ENCODE measurements around the gene UVSSA.
"Not testable (repeated sequence)": the region's sequence is repeated elsewhere in the genome, so short reads cannot be mapped to it uniquely, and the experiment has no call there.

UVSSA gene

GRCh38 chr4:1371176-1372165 is 24.5 kb downstream of the UVSSA start:
- peaks cover 9% of the 10 kb centered on the region for H3K9me3 ChIP-seq (ENCODE audit: low read length)
- H3K4me3 ChIP-seq (ENCODE audit: low read length): no peak overlapping the region
- H2AFZ ChIP-seq (ENCODE audit: low read depth, low read length): no peak overlapping the region
- H3K27me3 ChIP-seq (ENCODE audit: insufficient read depth, low read length): no peaks in the 10 kb centered on the region
- H3K4me1 ChIP-seq (ENCODE audit: insufficient read depth, low read length): no peaks in the 10 kb centered on the region
- peaks cover 18% of the 10 kb centered on the region for H3K36me3 ChIP-seq (ENCODE audit: insufficient read depth, low read length)

GRCh38 chr4:1372576-1372975 is 25.6 kb downstream of the UVSSA start:
- not testable (repeated sequence) for H3K9me3 ChIP-seq (ENCODE audit: low read length); H2AFZ ChIP-seq (ENCODE audit: low read depth, low read length); H3K27me3 ChIP-seq (ENCODE audit: insufficient read depth, low read length); H3K4me3 ChIP-seq (ENCODE audit: low read length); H3K4me1 ChIP-seq (ENCODE audit: insufficient read depth, low read length)
- peaks cover 16% of the 10 kb centered on the region for H3K36me3 ChIP-seq (ENCODE audit: insufficient read depth, low read length)

DNA sequence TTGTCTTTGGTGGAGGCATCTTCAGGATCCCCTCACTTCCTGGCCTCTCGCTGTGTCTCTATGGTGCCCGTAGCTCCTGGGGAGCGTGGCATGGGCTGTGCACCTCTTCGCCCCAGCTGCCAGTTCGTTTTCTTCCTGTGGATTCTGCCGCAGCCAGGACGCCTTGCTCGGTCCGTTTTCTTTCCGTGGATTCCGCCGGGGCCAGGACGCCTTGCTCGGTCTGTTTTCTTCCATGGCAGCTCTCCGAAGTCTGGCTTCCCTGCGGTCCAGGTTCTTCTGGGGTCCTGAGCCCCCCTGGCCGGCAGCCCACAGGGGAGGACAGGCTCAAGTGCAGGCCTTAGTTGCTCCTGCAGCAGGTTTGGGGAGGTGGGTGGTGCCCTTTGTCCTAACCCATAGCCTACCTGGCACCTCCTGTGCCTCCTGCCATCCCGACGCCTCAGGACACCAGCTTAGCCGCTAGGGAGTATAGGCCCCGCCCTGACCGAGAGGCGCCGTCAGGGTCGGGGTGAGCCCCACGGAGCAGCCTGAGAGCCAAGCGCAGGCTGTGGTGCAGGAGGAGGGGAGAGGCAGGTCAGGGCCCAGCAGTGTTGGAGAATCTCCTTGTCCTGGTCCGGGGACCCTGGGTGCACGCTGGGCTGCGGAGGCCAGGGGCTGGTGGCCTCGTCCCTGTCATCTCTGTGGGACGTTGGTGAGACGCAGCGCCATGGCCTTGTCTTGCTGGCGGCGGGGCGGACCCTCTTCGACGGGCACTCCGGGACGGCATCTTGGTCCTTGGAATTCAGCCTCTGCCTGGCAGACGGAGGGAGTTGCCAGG is 27.1 kb downstream of the UVSSA start:
- Histone ChIP-seq H3K4me3 (ENCODE audit: low read length) (no peak overlapping the region), H3K4me1 (ENCODE audit: insufficient read depth, low read length) (no peaks in the 10 kb centered on the region), H3K9me3 (ENCODE audit: low read length) (peaks cover 9% of the 10 kb centered on the region), H3K36me3 (ENCODE audit: insufficient read depth, low read length) (peaks cover 12% of the 10 kb centered on the region), H2AFZ (ENCODE audit: low read depth, low read length) (no peak overlapping the region), H3K27me3 (ENCODE audit: insufficient read depth, low read length) (no peaks in the 10 kb centered on the region)

GRCh38 chr4:1374706-1375045 is 27.7 kb downstream of the UVSSA start:
- Histone ChIP-seq H3K36me3 (ENCODE audit: insufficient read depth, low read length) (peaks cover 12% of the 10 kb centered on the region), H3K4me1 (ENCODE audit: insufficient read depth, low read length) (no peaks in the 10 kb centered on the region), H3K9me3 (ENCODE audit: low read length) (peaks cover 9% of the 10 kb centered on the region), H2AFZ (ENCODE audit: low read depth, low read length) (no peak overlapping the region), H3K27me3 (ENCODE audit: insufficient read depth, low read length) (no peaks in the 10 kb centered on the region), H3K4me3 (ENCODE audit: low read length) (no peak overlapping the region)

DNA sequence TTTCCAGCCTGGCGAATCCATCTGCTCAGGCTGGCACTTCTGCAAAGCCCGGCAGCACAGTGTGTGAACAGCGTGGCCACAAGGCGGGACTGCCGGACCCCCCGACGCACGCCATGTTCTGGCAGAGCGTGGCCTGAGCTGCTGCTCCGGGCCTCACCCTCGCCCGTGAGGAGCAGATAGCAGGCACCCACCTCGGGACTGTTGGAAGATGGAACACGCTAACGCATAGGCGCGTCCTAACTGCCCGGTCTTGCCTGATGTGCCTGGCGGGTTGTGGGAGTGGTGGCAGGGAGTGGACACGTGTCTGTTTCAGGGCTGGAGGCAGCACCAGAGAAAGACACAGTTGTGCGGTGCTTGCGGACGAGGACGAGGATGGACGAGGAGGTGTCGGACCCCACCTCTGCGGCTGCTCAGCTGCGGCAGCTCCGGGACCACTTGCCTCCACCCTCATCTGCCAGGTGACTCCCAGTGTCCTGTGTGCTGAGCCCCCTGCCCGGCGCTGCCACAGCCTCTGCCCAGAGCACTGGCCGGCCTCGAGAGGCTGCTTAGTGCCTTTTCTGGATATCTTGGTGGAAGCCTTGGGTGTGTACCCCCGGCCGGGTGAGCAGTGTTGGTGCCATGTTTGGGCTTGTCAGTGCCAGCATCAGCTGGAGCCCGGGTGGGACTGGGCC is 28.2 kb downstream of the UVSSA start:
- Histone ChIP-seq H2AFZ (ENCODE audit: low read depth, low read length) (no peak overlapping the region), H3K4me3 (ENCODE audit: low read length) (no peak overlapping the region), H3K9me3 (ENCODE audit: low read length) (peaks cover 9% of the 10 kb centered on the region), H3K4me1 (ENCODE audit: insufficient read depth, low read length) (no peaks in the 10 kb centered on the region), H3K27me3 (ENCODE audit: insufficient read depth, low read length) (no peaks in the 10 kb centered on the region), H3K36me3 (ENCODE audit: insufficient read depth, low read length) (peaks cover 12% of the 10 kb centered on the region)

DNA sequence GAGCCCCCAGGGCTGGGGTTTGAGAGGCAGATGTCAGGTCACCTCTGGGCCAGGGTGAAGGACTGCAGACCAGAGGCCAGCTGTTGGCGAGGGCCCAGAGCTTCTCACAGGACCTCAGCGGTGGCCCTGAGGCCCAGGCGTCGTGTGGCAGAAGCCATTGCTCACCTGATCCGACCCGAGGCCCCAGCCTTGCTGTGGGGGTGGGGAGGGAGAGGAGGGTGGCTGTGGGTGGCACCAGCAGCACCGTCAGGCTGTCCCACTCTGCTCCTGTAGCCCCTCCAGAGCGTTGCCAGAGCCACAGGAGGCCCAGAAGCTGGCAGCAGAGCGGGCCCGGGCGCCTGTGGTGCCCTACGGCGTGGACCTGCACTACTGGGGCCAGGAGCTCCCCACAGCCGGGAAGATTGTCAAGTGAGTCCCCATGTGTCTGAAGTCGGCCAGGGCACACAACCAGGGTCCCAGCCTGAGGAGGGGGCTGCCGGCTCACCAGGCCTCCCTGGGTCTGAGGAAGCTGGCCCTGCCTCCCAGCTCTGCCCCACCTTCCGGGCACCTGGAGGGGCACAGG is 28.8 kb downstream of the UVSSA start:
- Histone ChIP-seq H3K4me1 (ENCODE audit: insufficient read depth, low read length) (no peaks in the 10 kb centered on the region), H3K27me3 (ENCODE audit: insufficient read depth, low read length) (no peaks in the 10 kb centered on the region), H2AFZ (ENCODE audit: low read depth, low read length) (no peak overlapping the region)

DNA sequence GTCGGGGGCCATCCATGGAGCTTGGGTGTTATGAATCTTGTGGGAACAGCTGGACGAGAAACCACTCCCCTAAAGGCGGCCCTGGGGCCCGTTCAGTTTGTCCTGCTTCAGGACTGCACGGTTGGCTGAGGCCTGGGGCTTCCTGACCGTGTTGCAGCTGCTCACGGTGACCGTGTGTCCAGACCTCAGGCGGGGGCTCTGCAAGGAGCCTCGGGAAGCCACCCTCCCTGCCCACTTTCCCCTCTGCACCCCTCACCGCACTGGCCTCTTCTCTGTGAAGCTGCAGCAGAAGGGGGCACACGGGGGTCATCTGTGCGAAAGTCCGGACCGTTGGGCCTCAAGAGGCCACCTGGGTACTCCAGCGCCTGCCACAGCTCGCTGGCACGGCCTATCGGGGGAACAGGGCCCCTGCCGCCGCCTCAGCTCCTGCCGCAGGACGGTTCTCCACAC is 29.4 kb downstream of the UVSSA start:
- Histone ChIP-seq H3K36me3 (ENCODE audit: insufficient read depth, low read length) (peaks cover 12% of the 10 kb centered on the region), H3K27me3 (ENCODE audit: insufficient read depth, low read length) (no peaks in the 10 kb centered on the region), H3K9me3 (ENCODE audit: low read length) (peaks cover 6% of the 10 kb centered on the region), H3K4me3 (ENCODE audit: low read length) (no peak overlapping the region), H3K4me1 (ENCODE audit: insufficient read depth, low read length) (no peaks in the 10 kb centered on the region), H2AFZ (ENCODE audit: low read depth, low read length) (no peak overlapping the region)

More for the DNA sequence above, 28.8 kb downstream of the UVSSA start:
- no peak overlapping the region for H3K4me3 ChIP-seq (ENCODE audit: low read length)
- peaks cover 9% of the 10 kb centered on the region for H3K9me3 ChIP-seq (ENCODE audit: low read length)
- H3K36me3 ChIP-seq (ENCODE audit: insufficient read depth, low read length): peaks cover 12% of the 10 kb centered on the region

- no peaks in the 10 kb centered on the region for H3K27me3 ChIP-seq (ENCODE audit: insufficient read depth, low read length)
- peaks cover 5% of the 10 kb centered on the region for H3K9me3 ChIP-seq (ENCODE audit: low read length)
- H3K4me3 ChIP-seq (ENCODE audit: low read length): no peak overlapping the region
- no peak overlapping the region for H2AFZ ChIP-seq (ENCODE audit: low read depth, low read length)
- no peaks in the 10 kb centered on the region for H3K4me1 ChIP-seq (ENCODE audit: insufficient read depth, low read length)
- peaks cover 8% of the 10 kb centered on the region for H3K36me3 ChIP-seq (ENCODE audit: insufficient read depth, low read length)
Measured at GRCh38 chr4:1376841-1377605, 30.0 kb downstream of the UVSSA start.

DNA sequence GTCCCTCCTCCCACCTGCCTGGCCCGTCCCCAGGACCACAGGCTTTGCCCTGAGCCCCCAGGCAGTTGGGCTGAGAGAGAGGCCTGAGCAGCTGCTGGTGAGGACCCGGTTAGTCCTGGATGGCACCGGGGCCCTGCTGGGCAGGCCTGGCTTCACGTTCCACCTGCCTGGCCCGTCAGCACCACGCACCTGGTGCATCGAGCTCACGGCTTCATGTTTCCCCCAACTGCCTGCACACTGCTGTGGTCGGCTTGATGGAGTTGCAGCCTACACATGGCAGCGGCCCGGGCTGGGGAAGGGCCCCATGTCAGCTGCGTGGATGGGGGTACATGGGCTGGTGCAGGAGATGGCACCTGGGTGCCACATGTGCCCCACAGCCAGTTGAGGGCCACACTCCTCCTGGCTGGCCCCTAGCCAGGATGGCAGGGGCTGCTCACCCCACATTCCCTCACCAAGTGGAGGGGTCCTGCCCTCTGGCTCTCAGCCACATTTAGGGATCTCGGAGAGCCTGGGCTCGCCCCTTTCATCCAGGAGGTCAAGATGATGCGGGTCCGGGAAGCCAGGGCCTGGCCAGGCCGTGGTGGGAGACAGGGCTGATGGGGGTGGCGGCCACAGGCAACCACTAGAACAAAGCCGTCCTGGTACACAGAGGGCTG is 30.7 kb downstream of the UVSSA start:
- Histone ChIP-seq H3K4me3 (ENCODE audit: low read length) (no peak overlapping the region), H3K4me1 (ENCODE audit: insufficient read depth, low read length) (no peaks in the 10 kb centered on the region), H3K36me3 (ENCODE audit: insufficient read depth, low read length) (peaks cover 6% of the 10 kb centered on the region), H3K9me3 (ENCODE audit: low read length) (no peaks in the 10 kb centered on the region), H3K27me3 (ENCODE audit: insufficient read depth, low read length) (no peaks in the 10 kb centered on the region), H2AFZ (ENCODE audit: low read depth, low read length) (no peak overlapping the region)

DNA sequence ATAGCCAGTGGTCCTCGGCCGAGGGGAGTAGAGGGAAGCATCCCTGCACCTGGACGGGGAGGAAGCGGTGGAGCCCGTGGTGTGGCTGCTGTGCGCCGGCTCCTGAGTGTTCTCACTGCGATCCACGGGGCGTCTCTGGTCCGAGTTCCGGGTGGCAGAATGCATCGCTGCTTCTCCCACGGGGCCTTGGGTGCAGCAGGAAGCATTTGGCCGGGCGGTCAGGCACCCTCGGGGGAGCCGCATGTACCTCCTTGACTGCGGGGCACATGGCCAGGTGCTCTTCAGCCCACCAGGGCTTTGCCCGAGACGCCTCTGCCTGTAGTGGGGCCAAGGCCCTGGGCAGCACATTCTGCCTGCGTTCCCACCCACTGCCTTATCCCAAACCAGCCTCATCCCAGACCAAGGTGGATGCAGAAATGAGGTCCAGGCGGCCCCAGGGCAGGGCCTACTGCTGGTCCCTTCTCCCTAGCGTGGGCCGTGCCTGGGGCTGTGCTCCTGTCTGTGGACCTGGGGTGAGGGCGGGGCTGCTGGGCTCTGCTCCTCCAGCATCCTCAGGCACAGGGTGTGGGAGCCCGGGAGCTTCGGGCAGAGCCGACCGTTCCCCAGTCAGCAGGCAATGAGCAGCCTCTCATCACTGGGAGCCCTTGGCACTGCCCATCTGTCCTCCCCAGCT is 31.7 kb downstream of the UVSSA start:
- H3K4me1 ChIP-seq (ENCODE audit: insufficient read depth, low read length): no peaks in the 10 kb centered on the region
- peaks cover 6% of the 10 kb centered on the region for H3K36me3 ChIP-seq (ENCODE audit: insufficient read depth, low read length)
- H3K27me3 ChIP-seq (ENCODE audit: insufficient read depth, low read length): no peaks in the 10 kb centered on the region
- no peak overlapping the region for H3K4me3 ChIP-seq (ENCODE audit: low read length)
- H3K9me3 ChIP-seq (ENCODE audit: low read length): no peaks in the 10 kb centered on the region
- H2AFZ ChIP-seq (ENCODE audit: low read depth, low read length): no peak overlapping the region

DNA sequence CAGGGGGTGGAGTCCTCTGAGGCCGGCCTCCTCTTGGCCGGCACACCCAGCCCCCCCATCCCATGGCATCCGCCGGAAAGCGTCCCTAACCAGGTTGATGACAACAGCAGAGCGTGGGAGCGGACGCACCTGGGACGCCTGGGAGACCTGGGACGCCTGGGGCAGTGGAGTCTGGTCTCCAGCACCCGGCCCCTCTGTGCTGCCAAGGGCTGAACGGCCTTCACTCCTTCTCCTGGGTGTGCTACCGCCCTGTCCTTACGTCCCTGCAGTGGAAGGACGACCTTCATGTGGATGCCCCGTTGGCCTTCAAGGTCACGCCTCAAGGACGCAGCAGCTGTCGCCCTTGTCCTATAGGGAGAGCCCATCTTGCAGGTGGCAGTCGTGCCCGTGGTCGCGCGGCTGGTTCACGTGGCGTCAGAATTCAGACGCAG is 32.4 kb downstream of the UVSSA start:
- Histone ChIP-seq H3K27me3 (ENCODE audit: insufficient read depth, low read length) (no peaks in the 10 kb centered on the region), H3K36me3 (ENCODE audit: insufficient read depth, low read length) (peaks cover 6% of the 10 kb centered on the region), H3K4me1 (ENCODE audit: insufficient read depth, low read length) (no peaks in the 10 kb centered on the region), H2AFZ (ENCODE audit: low read depth, low read length) (no peak overlapping the region), H3K9me3 (ENCODE audit: low read length) (no peaks in the 10 kb centered on the region), H3K4me3 (ENCODE audit: low read length) (no peak overlapping the region)
